Chondrocyte (in vitro differentiated cells): ENCODE data around the gene RUNX2. TPM values are rescaled to one million over a fixed set of nuclear protein-coding genes. Genes with fewer than 3 reads are reported as not detected.

ENCODE experiments used
- DNase-seq: peaks from one replicate; pipeline ENCODE4 v3.0.0; 2021; ENCODE audit warnings: mixed read lengths, low spot score
- H3K27ac Mint-ChIP-seq: one replicate; pipeline ENCODE4 v1.8.0; 2021; ENCODE audit warnings: mild to moderate bottlenecking, moderate library complexity, mixed read lengths; ENCODE audit not compliant: unreplicated experiment
- H3K27me3 Mint-ChIP-seq: 2 replicates; pipeline ENCODE4 v1.8.0; 2021; ENCODE audit warnings: low read depth, mixed read lengths
- H3K36me3 Mint-ChIP-seq: 2 replicates; pipeline ENCODE4 v1.8.0; 2021; ENCODE audit warnings: low read depth, mixed read lengths
- H3K4me1 Mint-ChIP-seq: 2 replicates; pipeline ENCODE4 v1.8.0; 2021; ENCODE audit warnings: low read depth, mild to moderate bottlenecking, mixed read lengths
- H3K4me3 Mint-ChIP-seq: one replicate; pipeline ENCODE4 v1.8.0; 2021; ENCODE audit warnings: mild to moderate bottlenecking, moderate library complexity, mixed read lengths; ENCODE audit not compliant: unreplicated experiment
- H3K9me3 Mint-ChIP-seq: 2 replicates; pipeline ENCODE4 v1.8.0; 2021; ENCODE audit warnings: low read depth, mixed read lengths
- total RNA-seq: library from RNA; stranded (reverse); gene quantifications from 3 replicates; pipeline ENCODE4 v1.2.1, GENCODE V29; 2021
- TF ChIP-seq, protein P1 (sequence below): fragments of 200-600 bp; sonication (generic); IDR thresholded peaks from 2 replicates; pipeline ENCODE4 v1.5.0; 2021; ENCODE audit warnings: antibody characterized with exemption, mild to moderate bottlenecking, moderate library complexity

The RUNX2 gene
- total RNA-seq, 1 donor from 2014 or later, result 12.2 TPM

DNA sequence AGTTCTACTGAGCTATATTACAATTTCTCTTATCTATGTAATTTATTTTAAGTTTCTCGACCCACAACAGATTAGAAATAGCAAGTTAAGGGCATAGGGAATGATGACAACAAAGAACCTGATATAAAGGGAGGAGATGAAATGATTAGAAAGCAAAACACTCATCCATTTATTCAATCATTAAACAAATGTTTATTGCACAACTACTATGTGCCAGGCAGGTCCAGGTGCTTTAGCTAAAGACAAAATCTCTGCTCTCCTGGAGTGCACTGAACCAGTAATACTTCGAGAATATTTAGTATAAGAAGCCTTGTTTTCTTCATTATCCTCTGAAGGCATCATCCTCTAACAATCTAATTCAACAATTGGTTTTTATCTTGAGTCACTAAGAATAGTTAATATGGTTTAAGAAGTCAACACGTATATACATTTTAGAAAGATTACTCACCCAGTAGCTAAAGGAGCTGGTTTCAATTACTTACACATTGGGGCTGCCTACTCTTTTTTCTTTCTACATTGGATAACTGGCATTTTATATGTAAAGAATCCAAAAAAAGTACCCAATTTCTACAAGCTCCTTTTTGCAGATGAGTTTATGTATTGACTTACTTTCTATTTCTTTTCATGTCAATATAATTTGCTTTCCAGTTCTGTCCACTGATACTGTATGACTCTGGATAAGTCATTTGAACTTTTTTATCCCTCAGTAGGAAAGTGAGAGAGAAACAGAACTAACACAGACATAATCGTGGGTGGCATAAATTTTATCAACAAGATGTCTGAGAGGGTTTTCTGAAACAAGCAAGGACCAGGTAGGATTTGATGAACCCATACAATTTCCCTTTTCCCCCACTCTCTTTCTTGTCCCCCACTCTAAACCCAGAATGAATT lies 375.0 kb downstream of the RUNX2 start:
- Mint-ChIP-seq H3K27ac (no peak overlapping the region), H3K27me3 (no peaks in the 10 kb centered on the region), H3K4me1 (no peaks in the 10 kb centered on the region), H3K36me3 (no peaks in the 10 kb centered on the region), H3K9me3 (no peaks in the 10 kb centered on the region), H3K4me3 (no peak overlapping the region)
- TF ChIP-seq, protein P1, sequence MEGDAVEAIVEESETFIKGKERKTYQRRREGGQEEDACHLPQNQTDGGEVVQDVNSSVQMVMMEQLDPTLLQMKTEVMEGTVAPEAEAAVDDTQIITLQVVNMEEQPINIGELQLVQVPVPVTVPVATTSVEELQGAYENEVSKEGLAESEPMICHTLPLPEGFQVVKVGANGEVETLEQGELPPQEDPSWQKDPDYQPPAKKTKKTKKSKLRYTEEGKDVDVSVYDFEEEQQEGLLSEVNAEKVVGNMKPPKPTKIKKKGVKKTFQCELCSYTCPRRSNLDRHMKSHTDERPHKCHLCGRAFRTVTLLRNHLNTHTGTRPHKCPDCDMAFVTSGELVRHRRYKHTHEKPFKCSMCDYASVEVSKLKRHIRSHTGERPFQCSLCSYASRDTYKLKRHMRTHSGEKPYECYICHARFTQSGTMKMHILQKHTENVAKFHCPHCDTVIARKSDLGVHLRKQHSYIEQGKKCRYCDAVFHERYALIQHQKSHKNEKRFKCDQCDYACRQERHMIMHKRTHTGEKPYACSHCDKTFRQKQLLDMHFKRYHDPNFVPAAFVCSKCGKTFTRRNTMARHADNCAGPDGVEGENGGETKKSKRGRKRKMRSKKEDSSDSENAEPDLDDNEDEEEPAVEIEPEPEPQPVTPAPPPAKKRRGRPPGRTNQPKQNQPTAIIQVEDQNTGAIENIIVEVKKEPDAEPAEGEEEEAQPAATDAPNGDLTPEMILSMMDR, result no peak
- no peak for DNase-seq

DNA sequence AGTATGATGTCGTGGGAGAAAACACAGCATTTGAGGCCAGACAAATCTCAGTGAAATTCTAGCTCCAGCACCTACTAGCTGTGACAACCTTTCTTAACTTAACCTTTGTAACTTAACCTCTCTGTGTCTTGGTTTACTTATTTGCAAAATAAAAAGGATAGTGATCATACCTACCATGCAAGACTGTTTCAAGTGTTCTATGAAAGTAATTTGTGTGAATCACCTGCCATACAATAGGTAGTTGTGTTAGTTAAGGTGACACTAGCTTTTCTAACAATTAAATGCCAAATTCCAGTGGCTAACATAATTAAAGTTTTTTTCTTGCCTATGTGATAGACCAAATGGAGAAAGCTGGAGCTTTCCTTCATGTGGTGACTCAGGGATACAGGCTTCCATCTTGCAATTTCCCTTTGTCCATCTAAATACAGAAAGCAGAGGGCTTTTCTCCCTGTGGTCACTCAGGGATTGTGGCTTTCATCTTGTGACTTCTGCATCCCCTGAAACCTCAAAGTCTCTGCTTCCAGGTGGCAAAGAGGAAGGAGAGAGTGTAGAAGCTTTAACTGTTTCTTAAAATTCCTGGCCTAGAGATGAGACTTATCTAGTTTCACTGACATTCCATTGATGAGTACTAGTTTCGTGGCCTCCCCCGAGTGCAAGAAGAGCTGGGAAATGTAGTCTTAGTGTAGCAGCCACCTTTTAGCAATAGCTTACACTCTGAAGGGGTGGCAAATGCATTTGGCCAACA lies 376.1 kb downstream of the RUNX2 start:
- H3K4me3 Mint-ChIP-seq, result no peak overlapping the region
- no peaks in the 10 kb centered on the region for H3K4me1 Mint-ChIP-seq

DNA sequence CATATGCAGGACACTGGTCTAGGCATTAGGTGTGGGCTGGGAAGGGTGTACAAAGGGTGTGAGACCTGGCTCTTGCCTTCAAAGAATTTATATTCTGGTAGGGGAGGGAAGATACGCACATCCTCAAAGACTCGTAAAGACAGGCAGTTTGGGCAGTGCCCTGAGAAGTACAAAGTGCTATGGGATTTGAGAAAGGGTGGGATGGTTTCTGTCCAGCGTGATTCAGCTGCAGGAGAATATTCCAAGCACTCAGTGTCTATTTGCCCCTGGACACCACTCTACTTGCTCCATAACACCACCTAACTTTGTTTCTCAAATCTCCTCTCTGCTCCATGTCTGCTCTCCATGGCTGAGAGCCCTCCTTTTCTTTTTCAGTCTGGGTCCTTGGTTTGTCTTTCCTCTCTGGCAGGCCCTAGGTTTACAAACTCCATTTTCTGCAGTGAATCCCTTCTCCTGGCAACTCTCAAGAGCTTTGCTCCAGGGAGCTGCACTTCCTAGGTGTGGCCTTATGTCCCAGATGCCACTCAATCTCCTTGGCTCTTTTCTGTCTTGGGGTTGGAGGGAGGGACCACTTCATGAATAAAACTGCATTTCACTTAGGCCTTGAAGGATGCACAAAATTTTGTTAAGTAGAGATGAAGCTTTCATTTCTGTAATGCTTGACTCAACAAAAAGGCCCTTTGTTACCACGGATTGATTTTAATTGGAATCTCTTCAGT lies 377.2 kb downstream of the RUNX2 start:
- no peak overlapping the region for H3K4me3 Mint-ChIP-seq
- no peaks in the 10 kb centered on the region for H3K27me3 Mint-ChIP-seq
- no peak overlapping the region for H3K27ac Mint-ChIP-seq
- TF ChIP-seq, protein P1, result no peak
- no peaks in the 10 kb centered on the region for H3K9me3 Mint-ChIP-seq
- DNase-seq, result no peak
- peaks cover 2% of the 10 kb centered on the region for H3K4me1 Mint-ChIP-seq
- no peaks in the 10 kb centered on the region for H3K36me3 Mint-ChIP-seq

More for the DNA sequence above, 376.1 kb downstream of the RUNX2 start:
- Mint-ChIP-seq H3K9me3 (no peaks in the 10 kb centered on the region), H3K36me3 (no peaks in the 10 kb centered on the region), H3K27ac (no peak overlapping the region), H3K27me3 (no peaks in the 10 kb centered on the region)
- no peak for DNase-seq
- TF ChIP-seq, protein P1, result no peak

DNA sequence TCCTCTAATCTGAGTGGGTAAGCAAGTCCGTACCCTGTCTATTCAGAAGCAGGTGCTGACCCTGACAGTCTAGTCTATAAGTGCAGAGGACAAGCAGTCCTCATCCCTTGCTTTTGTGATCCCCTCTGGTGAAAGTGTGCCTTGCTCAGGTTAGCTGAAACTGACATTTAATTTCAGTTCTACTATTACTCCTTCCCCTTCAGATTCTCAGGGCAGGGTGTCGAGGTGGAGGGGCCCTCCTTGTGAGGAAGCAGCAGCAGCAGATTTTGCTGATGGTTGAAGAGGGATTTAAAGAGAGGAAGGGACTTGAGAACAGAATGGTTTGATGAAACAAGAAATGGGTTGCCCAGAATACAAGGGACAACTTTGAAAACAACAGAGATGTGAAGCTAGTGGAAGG lies 378.2 kb downstream of the RUNX2 start:
- H3K4me1 Mint-ChIP-seq, result peaks cover 12% of the 10 kb centered on the region
- H3K36me3 Mint-ChIP-seq, result no peaks in the 10 kb centered on the region
- no peak overlapping the region for H3K27ac Mint-ChIP-seq
- DNase-seq, result no peak
- no peaks in the 10 kb centered on the region for H3K9me3 Mint-ChIP-seq
- H3K27me3 Mint-ChIP-seq, result no peaks in the 10 kb centered on the region
- H3K4me3 Mint-ChIP-seq, result no peak overlapping the region
- TF ChIP-seq, protein P1, result no peak

DNA sequence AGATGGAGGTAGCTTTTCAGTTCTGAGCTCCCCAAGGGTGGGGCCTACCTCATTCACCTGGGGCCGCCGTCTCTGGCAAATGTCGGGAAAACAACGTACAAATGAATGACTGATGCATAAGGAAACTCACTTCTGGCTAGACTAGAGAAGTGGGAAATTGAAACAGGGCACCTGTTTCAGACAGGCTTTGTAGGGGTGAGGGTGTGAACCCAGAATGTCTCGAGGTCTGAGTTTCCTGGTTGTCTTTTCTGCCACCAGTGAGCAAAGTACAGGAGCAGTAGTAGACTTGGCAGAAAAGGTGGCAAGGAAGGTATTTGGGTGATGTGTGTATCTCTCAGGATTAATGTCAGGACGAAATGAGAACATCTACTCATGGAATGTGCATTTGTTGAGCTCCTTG lies 379.0 kb downstream of the RUNX2 start:
- no peak overlapping the region for H3K27ac Mint-ChIP-seq
- TF ChIP-seq, protein P1, result no peak
- DNase-seq, result no peak
- peaks cover 12% of the 10 kb centered on the region for H3K4me1 Mint-ChIP-seq
- H3K4me3 Mint-ChIP-seq, result no peak overlapping the region
- no peaks in the 10 kb centered on the region for H3K9me3 Mint-ChIP-seq
- H3K27me3 Mint-ChIP-seq, result no peaks in the 10 kb centered on the region
- no peaks in the 10 kb centered on the region for H3K36me3 Mint-ChIP-seq
